Immature natural killer cell (primary cell): ENCODE measurements around the gene UACA. TPM values are rescaled to one million over a fixed set of nuclear protein-coding genes. Genes with fewer than 3 reads are reported as not detected.

Experiments used
- DNase-seq, 3 donors: peaks; one replicate each; pipeline ENCODE4 v3.0.0; 2022; ENCODE audit warnings: mixed read lengths in 1 of 3
- H3K27ac Mint-ChIP-seq, 6 donors: one replicate each; pipeline ENCODE4 v1.8.0; 2020; ENCODE audit warnings: mixed read lengths in 6 of 6, mild to moderate bottlenecking in 5 of 6, inconsistent platforms in 4 of 6, moderate library complexity in 3 of 6
- H3K27me3 Mint-ChIP-seq, 3 donors: one replicate each; pipeline ENCODE4 v1.8.0; 2020 to 2021; ENCODE audit warnings: low read depth in 3 of 3, mild to moderate bottlenecking in 3 of 3, mixed read lengths in 3 of 3, moderate library complexity in 3 of 3, inconsistent platforms in 1 of 3
- H3K36me3 Mint-ChIP-seq, 3 donors: one replicate each; pipeline ENCODE4 v1.8.0; 2020; ENCODE audit warnings: mixed read lengths in 3 of 3, inconsistent platforms in 2 of 3, mild to moderate bottlenecking in 2 of 3
- H3K4me1 Mint-ChIP-seq, 2 donors: one replicate each; pipeline ENCODE4 v1.8.0; 2020; ENCODE audit warnings: inconsistent platforms in 2 of 2, mild to moderate bottlenecking in 2 of 2, mixed read lengths in 2 of 2, moderate library complexity in 1 of 2
- H3K4me3 Mint-ChIP-seq, 5 donors: one replicate each; pipeline ENCODE4 v1.8.0; 2020; ENCODE audit warnings: mild to moderate bottlenecking in 5 of 5, mixed read lengths in 5 of 5, inconsistent platforms in 3 of 5, moderate library complexity in 3 of 5
- H3K9me3 Mint-ChIP-seq, 6 donors: one replicate each; pipeline ENCODE4 v1.8.0; 2020; ENCODE audit warnings: mild to moderate bottlenecking in 6 of 6, mixed read lengths in 6 of 6, inconsistent platforms in 4 of 6, moderate library complexity in 3 of 6
- polyA plus RNA-seq, 3 donors: library from polyadenylated mRNA; unstranded; fragments of 300-500 nt; fragmentation: Illumina TruSeq; gene quantifications; one replicate each; pipeline ENCODE4 v1.2.3, GENCODE V29; 2021

The UACA gene
- polyA plus RNA-seq, 3 donors from 2014 or later, result 0.63 TPM; not detected in 2

DNA sequence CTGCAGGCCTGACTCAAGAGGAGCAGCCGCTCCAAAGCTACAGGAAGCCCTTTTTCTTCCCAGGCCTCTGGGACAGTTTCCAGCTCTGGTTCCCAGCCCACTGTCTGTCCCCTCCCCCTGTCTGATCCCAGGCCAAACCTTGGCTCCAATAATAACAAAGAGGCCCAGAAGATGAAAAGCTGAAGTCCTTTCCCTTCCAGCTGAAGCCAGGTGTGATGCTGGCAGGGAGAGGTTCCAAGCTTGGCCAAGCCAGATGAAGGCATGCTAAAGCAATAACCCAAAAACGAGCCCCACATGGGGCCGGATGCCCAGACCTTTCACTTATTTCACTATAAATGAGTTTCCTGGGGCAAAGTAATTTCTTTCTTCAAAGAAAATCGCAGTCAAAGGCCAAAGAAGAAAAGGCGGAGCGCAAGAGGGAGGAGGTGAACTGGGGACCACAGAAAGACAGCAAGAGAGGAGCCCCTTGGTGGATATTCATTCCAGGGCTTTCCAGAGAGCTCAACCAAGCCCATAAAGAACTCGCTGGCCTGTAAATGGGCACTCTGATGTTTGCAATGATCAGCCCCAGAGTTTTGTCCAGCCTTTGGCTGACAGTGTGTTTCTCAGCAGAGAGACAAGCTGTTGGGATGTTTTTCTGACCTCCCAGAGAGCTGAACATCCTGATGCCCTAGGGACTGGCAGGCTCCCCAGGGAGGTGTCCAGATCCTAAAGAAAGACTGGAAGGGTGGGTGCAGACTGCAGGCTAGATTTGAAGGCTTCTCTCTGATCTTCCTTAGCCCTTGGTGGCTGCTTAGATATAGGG, 157.6 kb downstream of the UACA start:
- no peaks in the 10 kb centered on the region for H3K4me1 Mint-ChIP-seq
- H3K9me3 Mint-ChIP-seq, result no peaks in the 10 kb centered on the region
- no peak for DNase-seq
- H3K4me3 Mint-ChIP-seq, result no peak overlapping the region
- H3K36me3 Mint-ChIP-seq, result peaks cover 0 to 4% (median 0%) of the 10 kb centered on the region in 3 donors
- H3K27me3 Mint-ChIP-seq, result peaks cover 3 to 8% (median 6%) of the 10 kb centered on the region in 3 donors
- H3K27ac Mint-ChIP-seq, result no peak overlapping the region

- peaks cover 0 to 3% (median 0%) of the 10 kb centered on the region in 6 donors for H3K9me3 Mint-ChIP-seq
- H3K4me1 Mint-ChIP-seq, result no peaks in the 10 kb centered on the region
- peaks cover 3 to 6% (median 5%) of the 10 kb centered on the region in 3 donors for H3K27me3 Mint-ChIP-seq
- H3K36me3 Mint-ChIP-seq, result peaks cover 0 to 5% (median 0%) of the 10 kb centered on the region in 3 donors
- no peak overlapping the region for H3K27ac Mint-ChIP-seq
- no peak for DNase-seq
- H3K4me3 Mint-ChIP-seq, result no peak overlapping the region
Observed at GRCh38 chr15:70604666-70605315, 158.6 kb downstream of the UACA start.

Other genes starting within 250 kb of the UACA start
- not detected for gene LARP6, start 90.6 kb upstream of the UACA start, polyA plus RNA-seq
- under 1 TPM in 1 of 3 donors, not detected in 2; 0.40 TPM for gene THAP10, start 128.9 kb upstream of the UACA start, polyA plus RNA-seq
- gene LRRC49, start 129.3 kb upstream of the UACA start, polyA plus RNA-seq, result under 1 TPM in 1 of 3 donors, not detected in 2; 0.68 TPM